Panc1 (cell line): ENCODE results near the gene PRDX3. TPM values are rescaled to one million over a fixed set of nuclear protein-coding genes. Genes with fewer than 3 reads are reported as not detected.

Source experiments
- ATAC-seq: fragments of 200-7000 bp; cut with Tn5 transposase; 2 replicates; pipeline ENCODE4 v1.9.1; 2020; ENCODE audit warnings: mild to moderate bottlenecking, moderate library complexity
- BruUV-seq: library from RNA; stranded (reverse); fragments of 400-500 nt; replicated peaks from 2 replicates; lab custom pipeline; 2021; lab: Mats Ljungman, UMichigan
- CTCF ChIA-PET: fragments of 300-600 bp; sonication (Branson Sonifier 250); formaldehyde crosslinking; loops from one replicate; lab custom pipeline; 2022; ENCODE audit warnings: antibody characterized with exemption; lab: Charles Lee
- POLR2A ChIA-PET: fragments of 300-600 bp; sonication (Branson Sonifier 250); formaldehyde crosslinking; loops from one replicate; lab custom pipeline; 2022; ENCODE audit warnings: antibody characterized with exemption; lab: Charles Lee
- DNase-seq: peaks from one replicate; pipeline ENCODE4 v3.0.0-alpha.2; 2010; ENCODE audit warnings: low read depth, low spot score
- H3K27ac ChIP-seq: 2 replicates; pipeline ENCODE4 v1.5.1; 2011; ENCODE audit warnings: mild to moderate bottlenecking, low read length, inconsistent platforms
- H3K27me3 ChIP-seq: fragments of 200-500 bp; sonication (Bioruptor generic); 2 replicates; pipeline ENCODE4 v1.6.0; 2014; ENCODE audit warnings: low read length, inconsistent platforms; ENCODE audit not compliant: control insufficient read depth, insufficient read depth
- H3K36me3 ChIP-seq: fragments of 200-500 bp; sonication (Bioruptor generic); 2 replicates; pipeline ENCODE4 v1.5.1; 2014; ENCODE audit warnings: inconsistent platforms, mild to moderate bottlenecking, low read length, moderate library complexity; ENCODE audit not compliant: control insufficient read depth, insufficient read depth
- H3K4me1 ChIP-seq: 2 replicates; pipeline ENCODE4 v1.5.1; 2011; ENCODE audit warnings: inconsistent platforms, mild to moderate bottlenecking, low read length, moderate library complexity; ENCODE audit not compliant: control insufficient read depth, insufficient read depth
- H3K4me3 ChIP-seq, 2 experiments: 2 replicates each; pipeline ENCODE4 v1.5.1; 2011 to 2012; ENCODE audit warnings: low read depth in 2 of 2, low read length in 2 of 2, mild to moderate bottlenecking in 2 of 2, inconsistent platforms in 1 of 2, moderate library complexity in 1 of 2
- H3K9me3 ChIP-seq: fragments of 200-500 bp; sonication (Bioruptor generic); 2 replicates; pipeline ENCODE4 v1.5.1; 2014; ENCODE audit warnings: low read depth, mild to moderate bottlenecking, inconsistent platforms, low read length, moderate library complexity; ENCODE audit not compliant: control insufficient read depth, insufficient read depth
- CTCF ChIP-seq: fragments of 450-650 bp; IDR thresholded peaks from 2 replicates; pipeline ENCODE4 v1.5.1; 2017; ENCODE audit warnings: mild to moderate bottlenecking
- POLR2AphosphoS5 ChIP-seq: IDR thresholded peaks from 2 replicates; pipeline ENCODE4 v1.6.1; 2012; ENCODE audit warnings: mild to moderate bottlenecking, low read depth, low read length, moderate library complexity
- SIN3A ChIP-seq: IDR thresholded peaks from 2 replicates; pipeline ENCODE4 v1.6.1; 2012; ENCODE audit warnings: low read depth, mild to moderate bottlenecking, low read length, moderate library complexity, borderline replicate concordance; ENCODE audit not compliant: insufficient read depth
- TCF7L2 ChIP-seq: IDR thresholded peaks from 2 replicates; pipeline ENCODE4 v1.6.1; 2011; ENCODE audit warnings: mild to moderate bottlenecking, low read depth, low read length, inconsistent platforms
- in situ Hi-C: cut with HindIII; loops from 2 replicates; pipeline ENCODE4 v1.10.0; 2016; ENCODE audit warnings: low sequenced_read_pairs, low pct_unique_long_range_greater_than_20kb
- intact Hi-C: fragments of 100-400 bp; cut with micrococcal nuclease; formaldehyde crosslinking; loops from one replicate; pipeline ENCODE4 v1.10.0; 2022; ENCODE audit not compliant: unreplicated experiment
- total RNA-seq: library from RNA; stranded (reverse); gene quantifications from one replicate; pipeline ENCODE4 v1.2.1, GENCODE V29; 2021; ENCODE audit not compliant: unreplicated experiment

PRDX3 gene
- total RNA-seq, 1 experiment from 2014 or later = 235 TPM

GRCh38 chr10:119132521-119133345 is 45.9 kb downstream of the PRDX3 start:
- in situ Hi-C loops = no loop called here
- Histone ChIP-seq H3K36me3 (peaks cover 13% of the 10 kb centered on the region), H3K27me3 (no peaks in the 10 kb centered on the region), H3K4me1 (peaks cover 6% of the 10 kb centered on the region; the same call in 1 of the 2 replicates), H3K27ac (no peak overlapping the region), H3K9me3 (no peaks in the 10 kb centered on the region), H3K4me3 (no peak overlapping the region)
- ChIA-PET CTCF (no interaction called here), POLR2A (interaction anchor here (0.6 kb wide), 1 partner anchor 718 kb away, joined by 11 read pairs; no protein-coding TSS in a partner anchor)
- DNase-seq (no peak), ATAC-seq (peak; percentile 37; the same call in 1 of the 2 replicates)
- BruUV-seq = no TSS peak
- TF ChIP-seq SIN3A (no peak), CTCF (no peak)
- intact Hi-C loops = no loop called here

GRCh38 chr10:119131512-119132240 is 46.9 kb downstream of the PRDX3 start:
- POLR2A ChIA-PET = no interaction called here
- ATAC-seq = peak; percentile 72
- peaks cover 13% of the 10 kb centered on the region for H3K36me3 ChIP-seq
- no peak for TF ChIP-seq POLR2AphosphoS5
- no peak for TF ChIP-seq CTCF
- TF ChIP-seq TCF7L2 = no peak
- H3K9me3 ChIP-seq = no peaks in the 10 kb centered on the region
- no peak for DNase-seq
- H3K4me1 ChIP-seq = peaks cover 6% of the 10 kb centered on the region; the same call in 1 of the 2 replicates
- H3K4me3 ChIP-seq = peak overlapping the region; percentile 2 to 33; a peak in 2 of 4 replicates
- H3K27ac ChIP-seq = peak overlapping the region; percentile 74
- in situ Hi-C loops = no loop called here
- BruUV-seq = no TSS peak
- no peaks in the 10 kb centered on the region for H3K27me3 ChIP-seq
- intact Hi-C loops = no loop called here
- CTCF ChIA-PET = no interaction called here

- ATAC-seq = no peak
- peaks cover 6% of the 10 kb centered on the region; the same call in 1 of the 2 replicates for H3K4me1 ChIP-seq
- in situ Hi-C loops = no loop called here
- intact Hi-C loops = no loop called here
- POLR2A ChIA-PET = no interaction called here
- CTCF ChIA-PET = no interaction called here
- H3K27me3 ChIP-seq = no peaks in the 10 kb centered on the region
- no peak overlapping the region for H3K4me3 ChIP-seq
- BruUV-seq = no TSS peak
- TF ChIP-seq TCF7L2 (no peak), CTCF (no peak), POLR2AphosphoS5 (no peak)
- no peaks in the 10 kb centered on the region for H3K9me3 ChIP-seq
- H3K27ac ChIP-seq = no peak overlapping the region
- H3K36me3 ChIP-seq = peaks cover 13% of the 10 kb centered on the region
- no peak for DNase-seq
These were observed 48.9 kb downstream of the PRDX3 start for GRCh38 chr10:119129721-119130120.
